ENCODE measurements around the gene CPED1. TPM values are rescaled to one million over a fixed set of nuclear protein-coding genes. Genes with fewer than 3 reads are reported as not detected.

CPED1 gene
- total RNA-seq, 1 donor from 2014 or later: 2.1 TPM

GRCh38 chr7:121083138-121083789 lies 94.8 kb downstream of the CPED1 start:
- H3K4me3 ChIP-seq (ENCODE audit: low read depth, low read length): no peak overlapping the region
- DNase-seq (ENCODE audit: low read depth): no peak
- TF ChIP-seq CTCF (conservative IDR thresholded peaks at IDR 0.05; ENCODE audit: low read depth, low read length): no peak

GRCh38 chr7:121083790-121084251 lies 95.3 kb downstream of the CPED1 start:
- TF ChIP-seq CTCF (conservative IDR thresholded peaks at IDR 0.05; ENCODE audit: low read depth, low read length): no peak
- H3K4me3 ChIP-seq (ENCODE audit: low read depth, low read length): no peak overlapping the region
- no peak for DNase-seq (ENCODE audit: low read depth)

GRCh38 chr7:121084256-121084655 lies 95.7 kb downstream of the CPED1 start:
- DNase-seq (ENCODE audit: low read depth): no peak
- TF ChIP-seq CTCF (conservative IDR thresholded peaks at IDR 0.05; ENCODE audit: low read depth, low read length): no peak
- H3K4me3 ChIP-seq (ENCODE audit: low read depth, low read length): no peak overlapping the region

- peak; percentile 93 for DNase-seq (ENCODE audit: low read depth)
Measured at GRCh38 chr7:121084748-121085336, 96.3 kb downstream of the CPED1 start.

GRCh38 chr7:121085922-121086321 lies 97.4 kb downstream of the CPED1 start:
- H3K4me3 ChIP-seq (ENCODE audit: low read depth, low read length): no peak overlapping the region
- TF ChIP-seq CTCF (conservative IDR thresholded peaks at IDR 0.05; ENCODE audit: low read depth, low read length): no peak
- DNase-seq (ENCODE audit: low read depth): no peak

More at GRCh38 chr7:121084748-121085336, 96.3 kb downstream of the CPED1 start:
- H3K4me3 ChIP-seq (ENCODE audit: low read depth, low read length): no peak overlapping the region
- no peak for TF ChIP-seq CTCF (conservative IDR thresholded peaks at IDR 0.05; ENCODE audit: low read depth, low read length)

- no peak for TF ChIP-seq CTCF (conservative IDR thresholded peaks at IDR 0.05; ENCODE audit: low read depth, low read length)
- DNase-seq (ENCODE audit: low read depth): no peak
- H3K4me3 ChIP-seq (ENCODE audit: low read depth, low read length): no peak overlapping the region
Measured at GRCh38 chr7:121088870-121089269, 100.4 kb downstream of the CPED1 start.

- TF ChIP-seq CTCF (conservative IDR thresholded peaks at IDR 0.05; ENCODE audit: low read depth, low read length): no peak
- H3K4me3 ChIP-seq (ENCODE audit: low read depth, low read length): no peak overlapping the region
- no peak for DNase-seq (ENCODE audit: low read depth)
Measured at GRCh38 chr7:121094829-121095228, 106.3 kb downstream of the CPED1 start.

Measured in epithelial cell of proximal tubule (primary cell).